HS-5 (cell line): ENCODE measurements around the gene INSR.
"Not testable (repeated sequence)": the region's sequence is repeated elsewhere in the genome, so short reads cannot be mapped to it uniquely, and the experiment has no call there.

ENCODE experiments used
- DNase-seq: peaks from one replicate; pipeline ENCODE4 v3.0.0-alpha.2; 2012; ENCODE audit warnings: low read depth

Gene INSR

DNA sequence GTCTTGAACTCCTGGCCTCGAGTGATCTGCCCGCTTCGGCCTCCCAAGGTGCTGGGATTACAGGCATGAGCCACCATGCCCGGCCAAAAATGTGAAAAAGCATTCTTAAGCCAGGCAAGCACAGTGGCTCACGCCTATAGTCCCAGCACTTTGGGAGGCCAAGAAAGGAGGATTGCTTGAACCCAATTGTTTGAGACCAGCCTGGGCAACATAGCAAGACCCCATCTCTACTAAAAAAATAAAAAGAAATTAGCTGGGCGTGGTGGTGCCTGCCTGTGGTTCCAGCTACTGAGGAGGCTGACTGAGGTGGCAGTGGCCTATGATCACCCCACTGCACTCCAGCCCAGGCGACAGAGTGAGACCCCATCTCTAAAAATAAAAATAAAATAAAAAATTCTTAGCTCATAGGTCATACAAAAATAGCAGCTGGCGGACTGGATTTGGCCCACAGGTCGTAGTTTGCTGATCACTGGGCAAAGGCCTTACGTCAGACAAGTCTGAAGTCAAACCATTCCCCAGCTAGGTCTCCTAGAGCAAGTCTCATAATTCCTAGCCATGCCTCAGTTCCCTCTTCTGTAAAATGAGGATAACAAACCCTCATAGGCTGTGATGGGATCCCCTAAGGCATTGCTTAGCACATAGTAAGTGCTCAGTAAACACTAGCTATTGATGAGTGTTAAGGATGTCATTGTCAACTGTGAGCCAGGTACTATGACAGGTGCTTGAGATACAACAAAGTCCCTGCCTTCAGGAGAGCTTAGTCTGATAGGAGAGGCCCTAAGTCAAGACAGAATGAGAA is 36.0 kb downstream of the INSR start:
- DNase-seq = no peak

DNA sequence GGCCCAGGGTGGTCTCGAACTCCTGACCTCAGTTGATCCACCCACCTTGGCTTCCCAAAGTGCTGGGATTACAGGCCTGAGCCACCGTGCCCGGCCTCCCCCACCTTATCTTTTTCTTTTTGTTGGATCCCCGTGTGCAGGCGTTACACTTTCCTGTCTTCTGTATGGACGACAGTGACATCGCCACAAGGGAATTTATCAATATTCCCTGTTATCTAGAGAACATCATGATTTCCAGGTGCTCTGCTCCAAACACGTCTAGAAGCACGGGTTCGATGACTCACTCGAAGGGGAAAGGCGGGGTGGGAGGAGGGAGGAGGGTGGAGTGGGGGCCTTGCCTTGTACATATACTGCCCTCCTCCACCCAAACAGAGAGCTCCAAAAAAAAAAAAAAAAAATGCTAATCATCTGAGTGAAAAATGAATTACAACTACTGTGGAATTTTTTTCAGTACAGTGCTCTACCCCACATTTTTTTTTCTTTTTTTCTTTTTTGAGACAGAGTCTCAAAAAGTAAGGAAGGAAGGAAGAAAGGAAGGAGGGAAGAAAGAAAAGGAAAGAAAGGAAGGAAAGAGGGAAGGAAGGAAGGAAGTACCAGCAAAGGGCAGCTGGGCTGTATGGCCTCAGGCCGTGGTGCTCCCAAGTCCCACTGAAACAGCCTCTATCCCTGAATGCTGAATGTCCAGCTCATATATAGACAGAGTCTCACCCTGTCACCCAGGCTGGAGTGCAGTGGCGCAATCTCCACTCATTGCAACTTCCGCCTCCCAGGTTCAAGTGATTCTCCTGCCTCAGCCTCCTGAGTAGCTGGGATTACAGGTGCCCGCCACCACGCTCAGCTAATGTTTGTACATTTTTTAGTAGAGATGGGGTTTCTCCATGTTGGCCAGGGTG is 36.8 kb downstream of the INSR start:
- peak; percentile 65 for DNase-seq

DNA sequence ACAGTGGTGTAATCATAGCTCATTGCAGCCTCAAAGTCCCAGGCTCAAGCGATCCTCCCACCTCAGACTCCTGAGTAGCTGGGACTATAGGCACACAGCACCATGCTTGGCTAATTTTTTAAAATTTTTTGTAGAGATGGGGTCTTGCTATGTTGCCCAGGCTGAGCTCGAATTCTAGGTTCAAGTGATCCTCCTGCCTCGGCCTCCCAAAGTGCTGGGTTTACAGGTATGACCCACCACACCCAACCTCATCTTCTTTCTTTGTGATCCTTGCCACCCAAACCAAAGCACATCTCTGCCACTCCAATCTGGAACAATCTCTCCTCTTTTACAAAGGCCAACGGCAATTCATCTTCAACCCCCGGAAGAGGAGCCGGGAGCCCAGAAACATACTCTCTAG is 38.6 kb downstream of the INSR start:
- DNase-seq = no peak

DNA sequence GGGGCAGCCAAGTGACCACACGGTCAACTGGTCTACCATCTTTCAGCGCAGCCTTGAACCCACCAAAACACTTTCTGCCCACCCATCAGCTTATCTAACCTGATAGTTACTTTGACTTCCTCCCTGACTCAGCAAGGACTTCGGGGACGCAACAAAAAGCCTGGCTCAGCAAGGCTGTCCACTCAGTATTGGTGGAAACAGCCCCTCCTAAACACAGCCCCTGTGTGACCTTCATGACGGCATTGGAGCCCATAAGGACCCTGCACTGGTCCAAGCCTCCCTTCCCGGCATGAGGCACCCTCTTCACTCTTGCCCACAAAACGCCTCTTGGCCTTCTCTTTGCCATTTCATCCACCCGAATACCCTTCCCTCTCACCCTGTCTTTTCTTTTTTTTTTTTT is 39.1 kb downstream of the INSR start:
- DNase-seq = no peak

DNA sequence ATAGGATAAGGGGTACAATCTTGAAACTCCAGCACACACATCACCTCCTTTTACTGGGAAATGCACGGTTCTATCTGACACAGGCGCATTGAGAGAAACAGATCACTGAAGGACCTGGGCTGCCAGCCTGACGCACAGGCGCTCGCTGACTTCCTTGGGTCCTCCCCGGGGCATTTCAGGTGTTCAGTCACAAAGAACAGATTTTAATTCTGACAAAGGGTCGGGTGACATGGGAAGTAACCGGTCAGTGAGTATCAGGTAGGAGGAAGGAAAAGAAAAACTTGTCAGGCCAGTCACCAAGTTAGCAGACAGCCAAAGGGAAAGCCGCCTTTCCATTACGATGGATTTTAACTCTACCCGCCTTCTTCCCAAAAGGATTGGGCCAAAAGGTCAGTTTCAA is 39.6 kb downstream of the INSR start:
- DNase-seq = no peak

DNA sequence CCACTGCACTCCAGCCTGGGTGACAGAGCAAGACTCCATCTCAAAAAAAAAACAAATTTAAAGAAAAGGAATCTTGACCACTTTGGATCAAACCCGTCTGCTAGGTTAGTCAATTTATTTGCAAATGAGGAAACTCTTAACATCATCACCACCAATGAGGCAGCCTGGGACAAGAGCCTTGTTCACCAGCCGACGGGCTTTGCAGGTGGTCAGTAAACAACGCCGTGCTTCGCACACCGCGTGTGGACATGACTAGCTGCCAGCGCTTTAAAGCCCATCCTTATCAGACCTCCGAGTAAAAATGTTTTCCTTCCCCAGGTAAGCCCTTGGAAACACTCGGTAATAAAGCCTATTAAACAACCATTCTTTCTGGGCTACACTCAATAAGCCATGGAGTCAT is 41.9 kb downstream of the INSR start:
- DNase-seq = no peak

DNA sequence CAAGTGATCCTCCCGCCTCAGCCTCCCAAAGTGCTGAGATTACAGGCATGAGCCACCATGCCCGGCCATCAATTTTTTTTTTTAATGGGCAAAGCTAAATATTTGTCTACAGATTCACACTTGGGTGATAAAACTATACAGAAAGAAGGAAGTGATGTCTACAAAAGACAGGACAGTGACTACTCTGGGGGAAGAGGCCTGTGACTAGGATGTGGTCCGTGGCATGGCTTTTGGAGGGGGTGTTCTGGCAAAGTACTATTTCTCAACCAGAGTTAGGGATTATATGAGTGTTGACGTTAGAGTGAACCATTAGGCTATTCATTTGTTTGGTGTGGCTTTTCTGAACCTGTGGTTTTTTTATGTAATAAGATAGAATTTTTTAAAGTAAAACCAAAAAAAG is 42.7 kb downstream of the INSR start:
- no peak for DNase-seq

DNA sequence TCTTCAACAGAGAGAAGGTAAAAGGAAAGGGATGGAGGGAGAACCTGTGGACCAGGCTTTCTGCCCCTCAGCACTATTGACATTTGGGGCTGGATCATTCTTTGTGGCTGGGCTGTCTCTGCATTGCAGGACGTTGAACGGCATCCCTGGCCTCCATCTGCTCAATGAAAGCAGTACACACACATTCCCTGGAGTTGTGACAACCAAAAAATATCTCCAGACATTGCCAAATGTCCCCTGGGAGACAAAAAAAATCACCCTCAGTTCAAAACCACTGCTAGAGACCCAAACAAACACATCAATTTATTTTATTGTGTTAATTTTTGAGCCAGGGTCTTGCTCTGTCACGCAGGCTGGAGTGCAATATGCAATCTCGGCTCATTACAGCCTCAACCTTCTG is 43.3 kb downstream of the INSR start:
- DNase-seq = no peak

DNA sequence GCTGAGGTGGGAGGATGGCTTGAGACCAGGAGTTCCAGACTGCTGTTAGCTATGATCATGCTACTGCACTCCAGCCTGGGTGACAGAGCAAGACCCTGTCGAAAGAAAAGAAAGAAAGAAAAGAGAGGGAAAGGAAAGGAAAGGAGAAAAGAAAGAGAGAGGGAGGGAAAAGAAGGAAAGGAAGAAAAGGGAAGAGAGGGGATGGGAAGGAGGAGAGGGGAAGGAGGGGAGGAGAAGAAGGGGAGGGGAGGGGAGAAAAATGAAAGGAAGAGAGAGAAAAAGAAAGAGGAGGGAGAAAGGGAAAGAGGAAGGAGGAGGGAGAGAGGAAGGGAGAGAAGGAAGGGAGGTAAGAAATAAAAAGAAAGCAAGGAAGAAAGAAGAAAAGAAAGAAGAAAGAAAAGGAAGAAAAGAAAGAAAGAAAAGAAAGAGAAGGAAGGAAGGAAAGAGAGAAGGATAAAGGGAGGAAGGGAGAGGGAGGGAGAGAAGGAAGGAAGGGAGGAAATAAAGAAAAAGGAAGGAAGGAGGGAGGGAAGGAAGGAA is 44.1 kb downstream of the INSR start:
- no peak for DNase-seq

DNA sequence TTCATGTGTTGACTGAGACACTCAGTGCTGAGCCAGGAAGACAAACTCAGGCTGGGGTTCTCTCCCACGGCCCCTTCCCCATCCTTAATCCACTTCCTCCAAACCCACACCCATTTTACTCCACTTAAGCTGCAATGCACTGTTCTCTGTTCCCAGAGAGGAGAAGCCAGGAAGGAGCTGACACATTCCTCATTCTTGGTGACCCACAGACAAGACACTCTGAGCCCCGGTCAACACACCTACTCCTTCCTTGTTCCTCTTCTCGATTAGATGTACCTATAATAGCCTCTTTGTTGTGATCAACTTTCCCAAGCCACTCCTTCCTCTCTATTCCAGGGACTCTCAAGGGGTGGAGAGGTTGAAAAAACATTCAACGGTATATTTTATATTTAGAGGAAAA is 47.1 kb downstream of the INSR start:
- DNase-seq = no peak

DNA sequence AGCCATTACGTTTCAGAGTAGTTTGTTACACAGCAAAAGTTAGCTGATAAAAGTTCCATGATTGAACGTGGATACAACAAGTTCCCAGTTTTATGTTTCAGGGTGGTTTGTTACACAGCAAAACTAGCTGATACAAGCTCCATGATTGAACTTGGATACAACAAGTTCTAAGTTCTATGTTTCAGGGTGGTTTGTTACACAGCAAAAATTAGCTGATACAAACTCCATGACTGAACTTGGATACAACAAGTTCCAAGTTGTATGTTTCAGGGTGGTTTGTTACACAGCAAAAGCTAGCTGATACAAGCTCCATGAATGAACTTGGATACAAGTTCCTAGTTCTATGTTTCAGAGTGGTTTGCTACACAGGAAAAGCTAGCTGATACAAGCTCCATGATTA is 47.6 kb downstream of the INSR start:
- no peak for DNase-seq

DNA sequence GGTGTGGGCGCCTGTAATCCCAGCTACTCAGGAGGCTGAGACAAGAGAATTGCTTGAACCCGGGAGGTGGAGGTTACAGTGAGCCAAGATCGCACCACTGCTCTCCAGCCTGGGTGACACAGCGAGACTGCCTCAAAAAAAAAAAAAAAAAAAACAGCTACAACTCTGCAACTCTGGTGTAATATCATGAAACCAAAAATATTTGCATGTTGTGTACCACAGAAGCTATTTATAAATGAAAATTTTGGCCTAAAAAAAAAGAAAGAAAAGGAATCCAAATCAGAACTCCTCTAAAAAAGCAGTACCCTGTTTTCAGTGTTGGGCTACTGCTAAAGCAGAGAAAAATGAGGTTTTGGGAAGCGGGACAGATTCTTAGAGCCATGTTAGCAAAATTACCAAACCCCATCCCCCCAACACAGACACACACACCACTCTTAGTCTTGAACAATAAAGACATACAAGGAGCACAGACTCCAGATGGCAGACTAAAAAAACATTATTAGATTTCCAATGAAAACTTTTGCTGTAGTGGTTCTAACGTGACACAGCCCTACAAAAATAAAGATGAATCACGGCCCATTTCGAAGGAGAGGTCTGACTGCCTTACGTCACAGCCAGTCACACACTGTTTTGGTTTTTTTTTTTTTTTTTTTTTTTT is 51.5 kb downstream of the INSR start:
- peak; percentile 56 for DNase-seq

DNA sequence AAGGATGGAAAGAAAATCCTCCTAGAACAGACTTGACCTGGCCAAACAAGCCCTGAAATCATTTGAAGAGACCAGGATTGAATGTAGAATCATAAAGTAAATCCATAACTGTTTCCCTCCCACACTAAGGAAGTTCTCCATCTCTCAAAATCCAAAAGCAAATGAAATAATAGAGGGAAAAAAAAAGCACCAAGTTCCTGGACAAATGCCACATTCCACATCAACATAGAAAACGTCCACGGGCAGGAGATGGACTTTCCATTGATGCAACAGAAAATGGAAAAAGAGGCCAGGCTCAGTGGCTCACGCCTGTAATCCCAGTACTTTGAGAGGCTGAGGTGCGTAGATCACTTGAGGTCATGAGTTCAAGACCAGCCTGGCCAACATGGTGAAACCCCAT is 56.2 kb downstream of the INSR start:
- DNase-seq = no peak

DNA sequence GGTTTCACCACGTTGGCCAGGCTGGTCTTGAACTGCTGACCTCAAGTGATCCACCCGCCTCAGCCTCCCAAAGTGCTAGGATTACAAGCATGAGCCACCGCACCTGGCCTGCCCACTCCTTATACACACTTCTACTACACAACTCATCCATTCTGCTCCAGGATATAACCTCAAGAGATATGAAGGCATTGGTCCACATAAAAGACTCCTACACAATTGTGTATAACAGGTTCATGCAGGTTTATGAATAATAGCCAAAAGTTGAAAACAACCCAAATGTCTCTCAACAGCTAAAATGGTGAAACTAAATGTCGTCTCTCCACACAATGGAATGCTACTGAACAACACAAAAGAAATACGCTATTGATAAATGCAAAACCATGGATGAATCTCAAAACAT is 58.1 kb downstream of the INSR start:
- no peak for DNase-seq

DNA sequence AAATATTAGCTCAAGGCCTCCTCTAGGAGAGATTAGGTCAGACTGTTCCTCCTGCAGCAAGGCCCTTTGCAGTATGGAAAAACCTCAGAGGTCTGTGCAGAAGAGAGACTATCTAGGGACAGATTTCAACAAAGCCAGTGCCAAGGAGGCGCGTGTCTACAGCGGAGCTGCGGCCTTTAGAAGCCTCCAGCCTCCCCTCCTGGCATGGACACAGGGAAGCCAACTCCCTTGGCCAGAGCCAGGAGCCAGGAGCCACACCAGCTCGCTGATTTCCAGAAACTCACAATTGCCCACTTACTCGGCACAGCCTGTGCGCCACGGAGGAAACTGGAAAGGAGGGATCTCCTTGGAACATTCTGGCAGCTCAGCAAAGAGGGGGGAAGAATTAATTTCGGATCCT is 63.4 kb downstream of the INSR start:
- no peak for DNase-seq

DNA sequence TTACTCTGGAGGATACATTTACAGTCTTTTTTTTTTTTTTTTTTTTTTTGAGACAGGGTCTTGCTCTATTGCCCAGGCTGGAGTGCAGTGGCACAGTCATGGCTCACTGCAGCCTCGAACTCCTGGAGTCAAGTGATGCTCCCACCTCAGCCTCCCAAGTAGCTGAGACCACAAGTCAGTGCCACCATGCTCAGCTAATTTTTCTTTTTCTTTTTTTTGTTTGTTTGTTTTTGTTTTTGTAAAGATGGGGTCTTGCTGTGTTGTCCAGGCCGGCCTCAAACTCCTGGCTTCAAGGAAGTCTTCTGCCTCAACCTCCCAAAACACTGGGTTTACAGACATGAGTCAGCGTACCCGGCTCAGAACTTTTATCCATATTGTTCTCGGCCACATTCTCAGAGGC is 64.5 kb downstream of the INSR start:
- no peak for DNase-seq

DNA sequence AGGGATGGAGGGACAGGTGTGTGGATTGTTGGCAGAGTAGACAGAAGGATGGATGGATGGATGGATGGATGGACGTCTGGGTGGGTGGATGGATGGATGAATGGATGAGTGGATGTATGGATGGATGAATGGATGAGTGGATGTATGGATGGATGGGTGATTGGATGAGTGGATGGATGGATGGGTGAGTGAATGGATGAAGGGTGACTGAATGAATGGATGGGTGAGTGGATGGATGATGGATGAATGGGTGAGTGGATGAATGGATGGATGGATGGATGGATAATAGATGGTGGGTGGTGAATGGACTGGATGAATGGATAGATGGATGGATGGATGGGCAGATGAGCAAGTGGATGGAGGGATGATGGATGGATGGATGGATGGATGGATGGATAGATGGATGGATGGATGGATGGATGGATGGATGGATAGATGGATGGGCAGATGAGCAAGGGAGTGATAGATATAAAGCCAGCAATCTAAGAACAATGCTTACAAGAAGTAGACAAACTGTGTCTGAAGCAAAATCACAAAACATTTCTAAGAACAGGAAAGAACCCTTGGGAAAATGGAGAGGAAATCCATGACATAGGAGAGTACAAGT is 65.2 kb downstream of the INSR start:
- DNase-seq = no peak

DNA sequence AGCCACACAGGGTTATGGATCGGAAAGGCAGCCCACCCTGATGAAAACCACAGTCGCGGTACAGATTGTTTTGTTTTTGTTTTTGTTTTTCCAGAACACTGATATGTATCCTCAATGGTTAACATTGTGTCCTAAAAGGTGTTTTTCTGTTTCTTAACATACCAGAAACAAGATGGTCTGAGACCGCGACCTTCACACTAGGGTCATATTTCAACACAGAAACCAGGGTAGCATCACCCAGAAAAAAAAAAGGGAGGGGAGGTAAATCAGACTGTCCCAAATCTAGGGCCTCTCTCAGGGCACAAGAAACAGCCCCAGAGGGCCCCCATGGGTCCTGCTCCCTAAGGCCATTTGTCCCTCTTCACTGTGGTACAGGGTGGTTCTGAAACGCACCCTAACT is 66.5 kb downstream of the INSR start:
- DNase-seq = no peak

DNA sequence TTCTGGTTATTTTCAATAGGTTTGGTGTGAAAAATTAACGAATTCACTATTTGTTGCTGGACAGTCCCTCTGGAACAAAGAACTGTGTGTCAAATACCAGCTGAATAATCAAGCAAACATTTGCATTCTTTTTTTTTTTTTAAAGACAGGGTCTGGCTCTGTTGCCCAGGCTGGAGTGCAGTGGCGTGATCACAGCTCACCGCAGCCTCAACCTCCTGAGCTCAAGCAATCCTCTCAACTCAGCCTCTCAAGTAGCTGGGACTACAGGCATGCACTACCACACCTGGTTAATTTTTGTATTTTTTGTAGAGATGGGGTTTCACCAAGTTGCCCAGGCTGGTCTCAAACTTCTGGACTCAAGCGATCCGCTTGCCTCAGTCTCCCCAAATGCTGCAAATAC is 67.1 kb downstream of the INSR start:
- not testable (repeated sequence) for DNase-seq

DNA sequence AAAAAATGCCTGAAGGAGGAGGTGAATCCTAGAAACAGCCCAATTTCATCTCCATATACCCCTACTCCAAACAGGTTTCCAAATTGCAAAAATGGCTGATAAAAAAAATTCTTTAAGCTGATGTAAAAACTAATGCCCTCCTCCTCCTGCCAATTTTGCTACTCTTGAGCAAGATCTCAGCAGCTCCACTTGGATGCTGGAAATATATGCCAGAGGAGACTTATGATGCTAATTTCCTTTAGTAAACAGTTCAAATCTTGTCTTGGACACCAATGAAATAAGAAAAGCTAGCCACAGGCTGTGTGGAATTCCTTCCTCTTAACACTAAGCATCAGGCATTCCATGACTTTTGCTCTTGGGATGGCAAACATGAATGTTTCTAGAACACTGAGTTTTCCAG is 67.5 kb downstream of the INSR start:
- no peak for DNase-seq

DNA sequence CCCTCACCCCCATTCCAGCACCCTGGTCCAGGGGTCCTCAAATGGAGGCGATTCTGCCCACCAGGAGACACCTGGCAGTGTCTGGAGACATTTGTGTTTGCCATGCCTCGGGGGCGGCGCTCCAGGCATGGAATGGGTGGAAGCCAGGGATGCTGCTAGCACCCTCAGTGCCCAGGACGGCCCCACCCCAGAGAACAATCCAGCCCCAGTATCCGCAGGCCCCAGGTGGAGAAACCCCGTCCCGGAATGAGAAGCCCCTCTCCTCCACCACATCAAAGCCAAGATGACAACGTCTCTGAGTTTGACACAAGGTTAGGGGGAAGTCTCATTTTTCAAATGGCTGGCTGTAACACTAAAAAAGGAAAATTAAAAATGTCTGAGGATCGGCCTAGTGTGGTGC is 68.5 kb downstream of the INSR start:
- DNase-seq = no peak

DNA sequence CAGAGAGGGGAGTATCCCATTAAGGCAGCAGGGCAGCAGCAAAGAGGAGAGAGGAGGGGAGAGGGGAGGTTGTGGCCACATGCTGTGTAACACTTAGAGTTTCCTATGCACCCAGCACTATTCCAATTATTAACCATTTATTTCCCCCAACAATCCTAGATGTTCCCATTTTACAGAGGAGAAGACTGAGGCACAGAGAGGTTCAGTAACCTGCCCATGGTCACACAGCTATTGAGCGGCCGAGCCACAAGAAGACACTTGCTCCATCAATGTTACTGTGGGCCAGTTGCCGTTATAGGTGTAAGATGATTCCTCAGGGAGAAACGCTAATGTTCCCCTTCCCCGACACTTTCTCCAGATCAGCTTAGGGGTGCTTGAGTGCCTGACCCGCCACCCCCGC is 69.2 kb downstream of the INSR start:
- no peak for DNase-seq
